A673 (cell line): ENCODE measurements around the gene NKD1.

Experiments used
- EZH2 ChIP-seq: fragments of 200-600 bp; sonication (generic); IDR thresholded peaks from 2 replicates; pipeline ENCODE4 v1.6.1; 2017; ENCODE audit warnings: borderline replicate concordance, low read depth, mild to moderate bottlenecking, mixed read lengths, antibody characterized with exemption, low read length; ENCODE audit not compliant: poor library complexity, severe bottlenecking
- TF ChIP-seq, protein P1 (sequence below): fragments of 300-800, 200-600 bp; sonication (generic); conservative IDR thresholded peaks from 2 replicates; pipeline ENCODE4 v1.5.1; 2017; ENCODE audit warnings: low read depth, mild to moderate bottlenecking, antibody characterized with exemption, low read length, moderate library complexity, mixed read lengths

- TF ChIP-seq, protein P1, sequence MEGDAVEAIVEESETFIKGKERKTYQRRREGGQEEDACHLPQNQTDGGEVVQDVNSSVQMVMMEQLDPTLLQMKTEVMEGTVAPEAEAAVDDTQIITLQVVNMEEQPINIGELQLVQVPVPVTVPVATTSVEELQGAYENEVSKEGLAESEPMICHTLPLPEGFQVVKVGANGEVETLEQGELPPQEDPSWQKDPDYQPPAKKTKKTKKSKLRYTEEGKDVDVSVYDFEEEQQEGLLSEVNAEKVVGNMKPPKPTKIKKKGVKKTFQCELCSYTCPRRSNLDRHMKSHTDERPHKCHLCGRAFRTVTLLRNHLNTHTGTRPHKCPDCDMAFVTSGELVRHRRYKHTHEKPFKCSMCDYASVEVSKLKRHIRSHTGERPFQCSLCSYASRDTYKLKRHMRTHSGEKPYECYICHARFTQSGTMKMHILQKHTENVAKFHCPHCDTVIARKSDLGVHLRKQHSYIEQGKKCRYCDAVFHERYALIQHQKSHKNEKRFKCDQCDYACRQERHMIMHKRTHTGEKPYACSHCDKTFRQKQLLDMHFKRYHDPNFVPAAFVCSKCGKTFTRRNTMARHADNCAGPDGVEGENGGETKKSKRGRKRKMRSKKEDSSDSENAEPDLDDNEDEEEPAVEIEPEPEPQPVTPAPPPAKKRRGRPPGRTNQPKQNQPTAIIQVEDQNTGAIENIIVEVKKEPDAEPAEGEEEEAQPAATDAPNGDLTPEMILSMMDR, result no peak
- no peak for TF ChIP-seq EZH2
These were observed 11.1 kb downstream of the NKD1 start for GRCh38 chr16:50559342-50559741.
